ENCODE results near the gene DPP9. TPM values are rescaled to one million over a fixed set of nuclear protein-coding genes. Genes with fewer than 3 reads are reported as not detected.
A peak's percentile ranks its signal among the peaks of the same experiment; 100 is the strongest.
"Not testable (repeated sequence)": the region's sequence is repeated elsewhere in the genome, so short reads cannot be mapped to it uniquely, and the experiment has no call there.

DPP9 gene
- polyA plus RNA-seq, 1 donor = 24.2 TPM

DNA sequence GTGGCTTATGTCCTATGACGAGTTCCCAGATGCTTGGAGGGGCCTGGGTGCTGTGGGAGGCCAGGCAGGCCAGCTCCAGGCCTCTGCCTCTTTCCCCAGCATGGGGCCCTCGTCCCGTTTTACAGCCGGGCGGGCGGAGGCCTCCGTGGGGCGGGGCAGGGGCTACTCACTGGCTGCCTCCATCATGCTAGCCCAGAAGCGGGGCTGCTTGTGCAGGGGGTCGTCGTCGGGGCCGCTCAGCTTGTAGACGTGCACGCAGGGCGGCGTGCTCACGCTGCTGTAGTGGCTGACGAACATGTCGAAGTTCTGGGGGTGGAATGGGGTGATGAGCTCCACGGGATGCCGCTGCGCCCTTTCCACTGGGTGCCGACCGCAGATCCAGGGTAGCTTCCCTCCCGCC lies 35.1 kb downstream of the DPP9 start:
- DNase-seq (ENCODE audit: low read depth) = no peak

DNA sequence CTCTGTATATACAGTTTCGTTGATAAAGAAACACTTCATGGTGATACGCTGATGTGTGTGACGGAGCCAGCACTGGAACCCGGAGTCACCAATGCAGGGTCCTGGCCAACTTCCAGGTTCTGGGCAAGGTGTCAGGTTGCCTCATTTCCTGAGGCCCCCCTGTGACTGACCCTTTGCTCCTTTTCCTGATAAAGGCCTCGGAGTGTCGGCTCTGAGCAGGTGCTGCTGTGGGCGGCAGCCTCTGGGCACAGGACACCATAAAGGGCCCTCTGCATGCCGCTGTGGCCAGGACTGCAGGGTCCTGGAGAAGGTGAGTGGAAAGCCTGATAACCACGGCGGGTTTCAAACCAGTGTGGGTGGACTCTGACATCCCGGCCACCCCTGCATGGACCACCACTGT lies 36.2 kb downstream of the DPP9 start:
- DNase-seq (ENCODE audit: low read depth) = no peak

- DNase-seq (ENCODE audit: low read depth) = no peak
These were observed 36.9 kb downstream of the DPP9 start for GRCh38 chr19:4686700-4687099.

- no peak for DNase-seq (ENCODE audit: low read depth)
These were observed 39.1 kb downstream of the DPP9 start for GRCh38 chr19:4684312-4685095.

DNA sequence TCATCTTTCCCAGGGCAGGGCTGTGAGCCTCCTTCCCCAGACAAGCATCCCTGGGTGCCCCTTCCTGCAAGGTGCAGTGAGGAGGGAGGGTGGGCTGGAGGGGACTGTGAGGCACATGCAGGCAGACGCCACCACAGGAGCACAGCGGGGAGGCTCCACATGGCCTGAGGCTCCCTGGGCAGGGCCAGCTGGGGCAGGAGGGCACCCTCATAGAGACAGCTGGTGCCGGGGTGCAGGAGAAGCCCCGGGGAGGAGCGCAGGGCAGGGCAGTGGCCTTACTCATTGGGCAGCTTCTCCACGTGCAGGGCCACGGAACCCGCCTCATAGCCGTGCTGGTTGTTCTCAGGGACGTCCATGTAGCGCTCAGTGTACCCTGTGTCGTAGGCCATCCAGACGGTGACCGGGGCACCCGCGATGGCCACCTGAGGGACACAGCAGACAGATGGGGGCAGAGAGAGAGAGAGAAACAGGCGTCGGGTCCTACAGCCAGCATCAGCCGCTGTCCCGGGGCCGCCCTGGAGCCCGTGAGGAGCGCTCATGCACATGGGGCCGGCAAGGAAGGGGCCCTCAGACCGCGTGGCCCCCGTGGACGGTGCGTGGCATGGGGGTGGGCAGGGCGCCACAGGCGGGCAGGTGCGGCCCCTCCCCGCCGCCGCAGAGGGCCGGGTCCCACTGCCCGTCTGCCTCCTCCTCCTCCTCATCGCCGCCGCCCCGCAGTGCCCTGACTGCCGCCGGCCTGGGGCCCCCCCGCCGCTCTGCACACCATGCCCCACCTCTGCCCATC lies 41.0 kb downstream of the DPP9 start:
- no peak for DNase-seq (ENCODE audit: low read depth)

DNA sequence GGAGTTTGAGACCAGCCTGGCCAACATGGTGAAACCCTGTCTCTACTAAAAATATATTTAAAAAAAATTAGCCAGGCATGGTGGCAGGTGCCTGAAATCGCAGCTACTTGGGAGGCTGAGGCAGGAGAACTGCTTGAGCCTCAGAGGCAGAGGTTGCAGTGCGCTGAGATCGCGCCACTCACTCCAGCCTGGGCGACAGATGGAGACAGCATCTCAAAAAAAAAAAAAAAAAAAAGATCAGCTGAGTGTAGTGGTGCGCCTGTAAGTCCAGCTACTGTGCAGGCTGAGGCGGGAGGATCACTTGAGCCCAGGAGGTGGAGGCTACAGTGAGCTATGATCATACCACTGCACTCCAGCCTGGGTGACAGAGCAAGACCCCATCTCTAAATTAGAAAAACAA lies 43.6 kb downstream of the DPP9 start:
- not testable (repeated sequence) for DNase-seq (ENCODE audit: low read depth)

GRCh38 chr19:4678881-4679790 lies 44.5 kb downstream of the DPP9 start:
- no peak for DNase-seq (ENCODE audit: low read depth)

DNA sequence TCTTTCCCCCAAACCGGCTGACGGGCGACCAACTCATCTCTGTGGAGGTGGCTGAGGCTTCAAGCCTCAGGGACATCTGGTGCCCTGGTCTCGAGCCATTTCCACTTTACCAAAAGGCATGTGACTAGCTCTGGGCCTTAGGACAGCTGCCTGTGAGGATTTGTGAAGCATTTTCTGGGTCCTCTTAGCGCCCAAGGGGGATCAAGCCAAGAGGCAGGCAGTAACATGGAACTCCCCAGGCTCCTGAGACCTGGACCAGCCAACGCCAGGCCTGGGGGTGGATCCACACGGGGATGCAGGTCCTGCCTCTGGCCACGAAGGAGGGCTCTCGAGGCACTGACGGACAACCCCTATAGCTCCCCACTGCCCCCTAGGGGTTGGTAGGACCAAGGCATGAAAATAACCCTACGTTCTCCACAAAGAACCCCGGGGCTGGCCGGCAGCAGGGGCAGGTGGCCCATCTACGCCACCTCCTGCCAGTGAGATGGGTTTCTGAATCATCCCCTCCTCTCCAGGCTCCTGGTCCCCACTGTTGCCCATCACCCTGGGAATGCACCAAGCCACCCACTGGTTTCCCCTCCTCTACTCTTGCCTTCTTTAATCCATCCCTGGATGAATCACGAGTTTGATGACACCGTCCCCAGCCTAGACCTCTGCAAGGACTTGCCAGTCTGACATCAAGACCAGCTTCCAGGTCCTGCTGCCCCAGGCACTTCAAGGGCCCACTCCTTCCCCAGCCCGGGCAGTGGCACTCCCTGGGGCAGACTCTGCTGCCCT lies 46.5 kb downstream of the DPP9 start:
- DNase-seq (ENCODE audit: low read depth) = no peak

- DNase-seq (ENCODE audit: low read depth) = no peak
These were observed 48.3 kb downstream of the DPP9 start for GRCh38 chr19:4675346-4675745.

GRCh38 chr19:4673726-4674125 lies 49.9 kb downstream of the DPP9 start:
- no peak for DNase-seq (ENCODE audit: low read depth)

- DNase-seq (ENCODE audit: low read depth) = no peak
These were observed 50.4 kb downstream of the DPP9 start for GRCh38 chr19:4673216-4673615.

DNA sequence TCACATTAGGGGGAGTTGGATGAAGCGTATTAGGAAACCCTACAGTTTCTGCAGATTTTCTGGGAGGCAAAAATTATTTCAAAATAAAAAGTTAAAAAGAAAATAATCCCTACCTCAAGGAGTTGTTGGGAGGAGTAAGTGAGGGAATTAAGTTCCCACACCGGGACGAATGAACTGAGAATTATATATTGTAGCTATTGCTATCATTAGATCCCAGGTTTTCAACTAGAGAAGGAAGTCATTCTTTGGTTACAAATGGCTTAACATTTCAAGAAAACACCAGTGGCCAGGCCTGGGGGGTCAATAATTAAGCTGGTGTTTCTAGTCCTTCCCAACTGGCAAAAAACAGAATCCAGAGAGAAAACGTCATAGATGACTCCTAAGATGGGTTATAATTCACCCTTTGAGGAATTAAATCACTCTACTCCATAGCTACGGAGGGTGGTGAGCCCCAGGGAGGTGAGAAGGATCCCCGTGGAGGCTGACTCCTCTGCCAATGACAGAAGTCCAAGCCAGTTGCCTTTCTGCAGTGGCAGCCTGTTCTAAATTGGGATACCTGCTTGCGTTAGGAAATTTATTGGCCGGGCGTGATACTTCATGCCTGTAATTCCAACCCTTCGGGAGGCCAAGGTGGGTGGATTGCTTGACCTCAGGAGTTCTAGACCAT lies 52.3 kb downstream of the DPP9 start:
- DNase-seq (ENCODE audit: low read depth) = no peak

DNA sequence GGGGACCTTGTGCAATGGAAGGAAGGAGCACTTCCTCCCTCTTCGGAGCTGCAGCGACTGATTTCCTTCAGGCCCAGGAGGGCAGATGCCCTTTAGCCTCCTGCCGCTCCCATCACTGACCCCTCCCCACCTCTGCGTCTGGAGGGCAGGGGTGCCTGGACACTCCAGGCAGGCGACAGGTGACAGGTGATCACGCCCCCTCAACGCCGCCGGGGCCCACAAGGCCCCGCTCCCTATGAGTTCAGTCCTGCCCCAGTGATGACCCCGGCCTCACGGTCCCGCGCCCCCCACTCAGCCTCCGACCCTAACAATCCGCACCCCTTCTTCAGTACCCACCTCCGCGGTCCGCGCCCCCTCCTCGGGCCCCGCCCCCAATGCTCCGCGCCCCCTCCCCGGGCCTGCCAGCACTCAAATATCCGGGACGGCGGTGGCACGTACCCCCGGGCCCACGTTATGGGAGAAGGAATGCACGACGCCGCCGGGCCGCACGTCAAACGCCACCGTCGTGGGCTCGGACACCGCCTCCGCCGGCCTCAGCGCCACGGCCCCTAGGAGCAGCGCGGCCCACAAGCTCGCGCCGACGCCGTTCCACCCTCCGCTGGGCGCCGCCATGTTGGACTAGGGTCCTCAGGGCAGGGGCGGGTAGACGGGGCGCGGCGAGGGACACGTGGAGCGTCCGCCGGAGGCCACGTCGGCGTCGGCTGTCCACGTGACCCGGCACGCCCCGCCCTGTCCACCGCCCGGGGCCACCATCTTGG lies 53.7 kb downstream of the DPP9 start, which contains the start of gene MYDGF:
Gene MYDGF (minus strand): TSS at position 620 of the 758 bp plus-strand sequence. CDS start 8 bp downstream, at position 612.
- peak; percentile 48 for DNase-seq (ENCODE audit: low read depth)

DNA sequence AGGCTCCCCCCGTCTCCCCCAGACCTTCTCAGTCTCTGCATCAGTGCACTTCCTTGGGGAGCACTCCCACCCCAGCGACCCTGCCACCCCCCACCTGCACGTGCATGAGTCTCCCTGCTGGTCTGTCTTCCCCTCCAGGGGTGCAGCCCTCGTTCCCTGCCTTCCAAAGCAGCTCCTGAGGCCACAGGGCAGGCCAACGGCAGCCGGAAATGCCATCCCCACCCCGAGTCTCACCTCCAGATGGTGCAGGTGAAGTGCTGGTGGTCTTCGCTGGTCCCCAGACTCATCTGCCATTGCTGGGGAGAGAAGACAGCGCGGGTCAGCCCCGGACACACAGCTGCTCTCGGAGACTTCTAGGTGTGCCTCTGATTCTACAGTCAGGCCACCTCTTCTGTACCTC lies 59.0 kb downstream of the DPP9 start:
- no peak for DNase-seq (ENCODE audit: low read depth)

DNA sequence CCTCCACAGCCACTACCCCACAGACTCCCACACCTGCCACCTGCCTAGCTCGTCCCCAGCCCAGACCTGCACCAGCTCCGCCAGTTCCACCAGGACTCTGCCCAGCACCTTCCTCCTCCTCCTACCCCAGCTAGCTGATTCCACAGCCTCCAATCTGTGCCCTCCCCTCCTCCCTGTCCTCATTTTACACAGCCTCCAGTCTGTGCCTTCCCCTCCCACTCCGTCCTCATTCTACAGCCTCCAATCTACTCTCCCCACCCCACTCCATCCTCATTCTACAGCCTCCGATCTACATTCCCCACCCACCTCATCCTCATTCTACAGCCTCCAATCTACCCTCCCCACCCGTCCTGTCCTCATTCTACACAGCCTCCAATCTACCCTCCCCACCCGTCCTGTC lies 60.8 kb downstream of the DPP9 start:
- no peak for DNase-seq (ENCODE audit: low read depth)

DNA sequence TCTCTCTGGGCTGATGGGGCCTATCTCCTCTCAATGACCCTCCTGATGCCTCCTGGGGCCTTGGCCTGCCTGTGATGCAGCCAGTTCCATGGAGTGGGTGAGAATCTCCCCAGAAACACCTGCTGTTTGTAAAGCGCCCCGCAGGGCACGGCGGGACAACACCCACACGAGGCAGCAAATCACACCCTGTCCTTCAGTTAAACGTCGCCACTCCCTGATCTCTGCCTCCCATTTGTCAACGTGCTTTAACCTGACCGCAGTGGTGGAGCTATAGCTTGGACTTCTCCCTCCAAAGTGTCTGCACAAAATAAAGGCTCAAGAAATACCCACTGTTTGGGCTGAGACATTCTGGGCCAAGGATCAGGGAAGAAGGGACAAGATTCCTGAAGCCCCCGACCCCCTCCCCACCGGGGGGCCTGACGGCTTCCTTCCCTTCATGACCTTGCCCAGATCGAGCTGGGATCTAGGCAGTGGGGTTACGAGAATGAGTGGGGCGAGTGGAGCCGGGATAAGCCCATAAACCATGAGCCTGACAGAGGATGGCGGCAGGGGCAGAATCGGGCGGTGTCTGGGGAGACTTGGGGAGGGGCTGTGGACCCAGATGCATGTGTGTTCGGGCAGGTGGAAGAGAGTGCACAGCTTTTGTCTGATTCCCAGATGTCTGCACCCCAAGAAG lies 61.5 kb downstream of the DPP9 start:
- no peak for DNase-seq (ENCODE audit: low read depth)

- no peak for DNase-seq (ENCODE audit: low read depth)
These were observed 62.6 kb downstream of the DPP9 start for GRCh38 chr19:4660993-4661392.

- DNase-seq (ENCODE audit: low read depth) = no peak
These were observed 63.4 kb downstream of the DPP9 start for GRCh38 chr19:4660181-4660791.

GRCh38 chr19:4657835-4658234 lies 65.8 kb downstream of the DPP9 start:
- no peak for DNase-seq (ENCODE audit: low read depth)
